Measurements from ENCODE around the gene DNAJC10.

Gene DNAJC10

GRCh38 chr2:182834293-182834692, 118.2 kb downstream of the DNAJC10 start:
- no peak for DNase-seq (ENCODE audit: low read depth in 2 of 2)

- DNase-seq (ENCODE audit: low read depth in 2 of 2), result no peak
Measured at GRCh38 chr2:182836451-182836850, 120.4 kb downstream of the DNAJC10 start.
